ENCODE data around the gene FBXO3.
"Not testable (repeated sequence)": the region's sequence is repeated elsewhere in the genome, so short reads cannot be mapped to it uniquely, and the experiment has no call there.

Gene FBXO3

GRCh38 chr11:33770236-33770635 lies 4.1 kb downstream of the FBXO3 start:
- no peak for DNase-seq

- DNase-seq: no peak
These were observed 4.8 kb downstream of the FBXO3 start for GRCh38 chr11:33769542-33769941.

GRCh38 chr11:33767624-33768023 lies 6.7 kb downstream of the FBXO3 start:
- no peak for DNase-seq

GRCh38 chr11:33766085-33766484 lies 8.2 kb downstream of the FBXO3 start:
- no peak for DNase-seq

GRCh38 chr11:33761471-33761870 lies 12.8 kb downstream of the FBXO3 start:
- DNase-seq: no peak

- no peak for DNase-seq
These were observed 20.9 kb downstream of the FBXO3 start for GRCh38 chr11:33753304-33753967.

GRCh38 chr11:33751878-33752277 lies 22.4 kb downstream of the FBXO3 start:
- DNase-seq: no peak

- no peak for DNase-seq
These were observed 26.3 kb downstream of the FBXO3 start for GRCh38 chr11:33747979-33748378.

- DNase-seq: no peak
These were observed 31.0 kb downstream of the FBXO3 start for GRCh38 chr11:33743291-33743690.

- DNase-seq: peak; percentile 74
These were observed 32.0 kb downstream of the FBXO3 start for GRCh38 chr11:33742249-33742851.

- no peak for DNase-seq
These were observed 32.5 kb downstream of the FBXO3 start for GRCh38 chr11:33741806-33742205.

- no peak for DNase-seq
These were observed 36.9 kb downstream of the FBXO3 start for GRCh38 chr11:33737362-33737821.

GRCh38 chr11:33736148-33736812 lies 38.0 kb downstream of the FBXO3 start, which contains the start of gene CD59:
Gene CD59, minus strand, starts transcription at chr11:33736423. Its CDS starts 13,978 bp downstream, at chr11:33722445.
- DNase-seq: peak; percentile 97

- peak; percentile 76 for DNase-seq
These were observed 38.8 kb downstream of the FBXO3 start for GRCh38 chr11:33735271-33736147.

GRCh38 chr11:33734441-33735270 lies 39.7 kb downstream of the FBXO3 start:
- peak; percentile 52 for DNase-seq

GRCh38 chr11:33733980-33734379 lies 40.3 kb downstream of the FBXO3 start:
- DNase-seq: no peak

- DNase-seq: peak; percentile 52
These were observed 42.4 kb downstream of the FBXO3 start for GRCh38 chr11:33731723-33732531.

GRCh38 chr11:33730716-33731115 lies 43.6 kb downstream of the FBXO3 start:
- DNase-seq: peak; percentile 85

GRCh38 chr11:33729072-33729664 lies 45.2 kb downstream of the FBXO3 start:
- peak; percentile 90 for DNase-seq

GRCh38 chr11:33727539-33727938 lies 46.8 kb downstream of the FBXO3 start:
- DNase-seq: not testable (repeated sequence)

- DNase-seq: no peak
These were observed 48.8 kb downstream of the FBXO3 start for GRCh38 chr11:33725496-33725895.
